Loucy (cell line): Measurements from ENCODE around the gene HES3.

ENCODE experiments used
- H2AFZ ChIP-seq: fragments of 200-600 bp; sonication (generic); 2 replicates; pipeline ENCODE4 v1.6.0; 2016; ENCODE audit warnings: antibody characterized with exemption, mild to moderate bottlenecking, low read length, moderate library complexity
- H3F3A ChIP-seq: fragments of 200-600 bp; 2 replicates; pipeline ENCODE4 v1.6.0; 2016; ENCODE audit warnings: antibody characterized with exemption, low read depth, mild to moderate bottlenecking
- H3K27me3 ChIP-seq: fragments of 200-600 bp; sonication (generic); 2 replicates; pipeline ENCODE4 v1.6.1; 2014; ENCODE audit warnings: low read length, mild to moderate bottlenecking; ENCODE audit not compliant: insufficient read depth, poor library complexity, severe bottlenecking
- H3K36me3 ChIP-seq: fragments of 200-600 bp; sonication (generic); 2 replicates; pipeline ENCODE4 v1.6.1; 2016; ENCODE audit warnings: low read length; ENCODE audit not compliant: insufficient read depth
- H3K4me1 ChIP-seq: fragments of 200-600 bp; sonication (generic); 2 replicates; pipeline ENCODE4 v1.5.1; 2014; ENCODE audit warnings: low read length, mild to moderate bottlenecking; ENCODE audit not compliant: insufficient read depth, poor library complexity, severe bottlenecking
- H3K4me2 ChIP-seq: fragments of 200-600 bp; sonication (generic); 2 replicates; pipeline ENCODE4 v1.6.0; 2014; ENCODE audit warnings: antibody characterized with exemption, low read length, low read depth, mild to moderate bottlenecking; ENCODE audit not compliant: poor library complexity, severe bottlenecking
- H3K4me3 ChIP-seq: fragments of 200-600 bp; sonication (generic); 2 replicates; pipeline ENCODE4 v1.5.1; 2014; ENCODE audit warnings: low read length, mild to moderate bottlenecking, mixed read lengths; ENCODE audit not compliant: poor library complexity, severe bottlenecking
- H3K79me2 ChIP-seq: fragments of 200-600 bp; sonication (generic); 2 replicates; pipeline ENCODE4 v1.6.1; 2014; ENCODE audit warnings: low read length; ENCODE audit not compliant: insufficient read depth
- H3K9ac ChIP-seq: fragments of 200-600 bp; sonication (generic); 2 replicates; pipeline ENCODE4 v1.6.0; 2014; ENCODE audit warnings: mild to moderate bottlenecking, low read depth, low read length, moderate library complexity; ENCODE audit not compliant: poor library complexity, severe bottlenecking
- H3K9me2 ChIP-seq: fragments of 200-600 bp; sonication (generic); replicated peaks from 2 replicates; pipeline ENCODE4 v1.6.1; 2016; ENCODE audit warnings: low read depth, low read length, mixed read lengths
- H3K9me3 ChIP-seq: fragments of 200-600 bp; sonication (generic); 2 replicates; pipeline ENCODE4 v1.6.1; 2014; ENCODE audit warnings: mild to moderate bottlenecking, antibody characterized with exemption, low read length, low read depth; ENCODE audit not compliant: insufficient read depth
- H4K20me1 ChIP-seq: fragments of 200-600 bp; sonication (generic); 2 replicates; pipeline ENCODE4 v1.6.0; 2014; ENCODE audit warnings: antibody characterized with exemption, low read length, mild to moderate bottlenecking; ENCODE audit not compliant: insufficient read depth, poor library complexity, severe bottlenecking
- CTCF ChIP-seq: fragments of 200-600 bp; sonication (generic); conservative IDR thresholded peaks from 2 replicates; pipeline ENCODE4 v1.5.1; 2014; ENCODE audit warnings: mild to moderate bottlenecking, antibody characterized with exemption, low read length
- EZH2phosphoT487 ChIP-seq: fragments of 200-600 bp; IDR thresholded peaks from 2 replicates; pipeline ENCODE4 v1.6.1; 2018; ENCODE audit warnings: antibody characterized with exemption, mild to moderate bottlenecking, moderate library complexity, borderline replicate concordance

Gene HES3

GRCh38 chr1:6294080-6294889 is 50.3 kb downstream of the HES3 start:
- Histone ChIP-seq H4K20me1 (no peaks in the 10 kb centered on the region), H3K9ac (no peak overlapping the region), H2AFZ (no peak overlapping the region), H3K4me2 (peak overlapping the region; percentile 9), H3F3A (no peaks in the 10 kb centered on the region), H3K27me3 (no peaks in the 10 kb centered on the region), H3K9me2 (no peaks in the 10 kb centered on the region), H3K4me1 (peaks cover 14% of the 10 kb centered on the region), H3K9me3 (no peaks in the 10 kb centered on the region), H3K4me3 (no peak overlapping the region), H3K36me3 (peaks cover 26% of the 10 kb centered on the region; the same call in 1 of the 2 replicates), H3K79me2 (no peaks in the 10 kb centered on the region)
- TF ChIP-seq EZH2phosphoT487 (no peak), CTCF (no peak)

- H3K79me2 ChIP-seq, result no peaks in the 10 kb centered on the region
- H4K20me1 ChIP-seq, result no peaks in the 10 kb centered on the region
- H3K4me1 ChIP-seq, result peaks cover 14% of the 10 kb centered on the region
- TF ChIP-seq CTCF (no peak), EZH2phosphoT487 (no peak)
- no peak overlapping the region for H2AFZ ChIP-seq
- H3K9me3 ChIP-seq, result no peaks in the 10 kb centered on the region
- no peaks in the 10 kb centered on the region for H3K9me2 ChIP-seq
- H3K4me3 ChIP-seq, result no peak overlapping the region
- peak overlapping the region; percentile 9 for H3K4me2 ChIP-seq
- H3K27me3 ChIP-seq, result no peaks in the 10 kb centered on the region
- H3K36me3 ChIP-seq, result peaks cover 25% of the 10 kb centered on the region; the same call in 1 of the 2 replicates
- H3F3A ChIP-seq, result no peaks in the 10 kb centered on the region
- H3K9ac ChIP-seq, result no peak overlapping the region
Measured at GRCh38 chr1:6294890-6295556, 51.0 kb downstream of the HES3 start.
